Brain microvascular endothelial cell (primary cell): Measurements from ENCODE around the gene HNF1B.
A peak's percentile ranks its signal among the peaks of the same experiment; 100 is the strongest.

ENCODE experiments used
- DNase-seq: peaks from one replicate; pipeline ENCODE4 v3.0.0-alpha.2; 2020
- H3K27ac ChIP-seq: fragments of 250-450 bp; sonication (Bioruptor Pico); 2 replicates; pipeline ENCODE4 v1.5.1; 2020; ENCODE audit warnings: mild to moderate bottlenecking, moderate library complexity
- H3K27me3 ChIP-seq: fragments of 250-450 bp; sonication (Bioruptor Pico); replicated peaks from 2 replicates; pipeline ENCODE4 v1.5.1; 2020; ENCODE audit warnings: mild to moderate bottlenecking
- H3K36me3 ChIP-seq: fragments of 250-450 bp; sonication (Bioruptor Pico); replicated peaks from 2 replicates; pipeline ENCODE4 v1.5.1; 2020; ENCODE audit warnings: mild to moderate bottlenecking
- H3K4me3 ChIP-seq: 2 replicates; pipeline ENCODE4 v1.5.1; 2011; ENCODE audit warnings: low read depth, mild to moderate bottlenecking, control low read depth, low read length, moderate library complexity
- CTCF ChIP-seq: IDR thresholded peaks from 2 replicates; pipeline ENCODE4 v1.5.1; 2011; ENCODE audit warnings: low read depth, mild to moderate bottlenecking, moderate library complexity, low read length, control low read depth, inconsistent platforms; ENCODE audit errors: missing control alignments
- in situ Hi-C: cut with HindIII; loops from 2 replicates; pipeline ENCODE4 v1.10.0; 2017; ENCODE audit warnings: low sequenced_read_pairs, low pct_ligation_motif_present

HNF1B gene

GRCh38 chr17:37661400-37662014 lies 83.4 kb downstream of the HNF1B start:
- Histone ChIP-seq H3K36me3 (no peaks in the 10 kb centered on the region), H3K27ac (no peak overlapping the region), H3K4me3 (no peak overlapping the region), H3K27me3 (no peaks in the 10 kb centered on the region)
- in situ Hi-C loops: no loop called here
- peak; percentile 40 for TF ChIP-seq CTCF
- DNase-seq: no peak

- Histone ChIP-seq H3K27ac (no peak overlapping the region), H3K27me3 (no peaks in the 10 kb centered on the region), H3K36me3 (no peaks in the 10 kb centered on the region), H3K4me3 (no peak overlapping the region)
- no peak for DNase-seq
- peak; percentile 19 for TF ChIP-seq CTCF
- in situ Hi-C loops: no loop called here
These were observed 84.9 kb downstream of the HNF1B start for GRCh38 chr17:37659925-37660324.

GRCh38 chr17:37657202-37657601 lies 87.7 kb downstream of the HNF1B start:
- Histone ChIP-seq H3K36me3 (no peaks in the 10 kb centered on the region), H3K4me3 (no peak overlapping the region), H3K27me3 (no peaks in the 10 kb centered on the region), H3K27ac (no peak overlapping the region)
- in situ Hi-C loops: no loop called here
- TF ChIP-seq CTCF: no peak
- DNase-seq: no peak

GRCh38 chr17:37651849-37652248 lies 93.0 kb downstream of the HNF1B start:
- no peaks in the 10 kb centered on the region for H3K27me3 ChIP-seq
- TF ChIP-seq CTCF: no peak

GRCh38 chr17:37650419-37651003 lies 94.3 kb downstream of the HNF1B start:
- DNase-seq: peak; percentile 40
- Histone ChIP-seq H3K27me3 (no peaks in the 10 kb centered on the region), H3K27ac (no peak overlapping the region), H3K36me3 (no peaks in the 10 kb centered on the region), H3K4me3 (no peak overlapping the region)
- TF ChIP-seq CTCF: peak; percentile 68
- in situ Hi-C loops: no loop called here

More at GRCh38 chr17:37651849-37652248, 93.0 kb downstream of the HNF1B start:
- in situ Hi-C loops: no loop called here
- H3K27ac ChIP-seq: no peak overlapping the region
- DNase-seq: no peak
- no peak overlapping the region for H3K4me3 ChIP-seq
- H3K36me3 ChIP-seq: no peaks in the 10 kb centered on the region

- TF ChIP-seq CTCF: no peak
- in situ Hi-C loops: no loop called here
- peak overlapping the region; percentile 56 for H3K27ac ChIP-seq
- no peaks in the 10 kb centered on the region for H3K36me3 ChIP-seq
- no peak overlapping the region for H3K4me3 ChIP-seq
- H3K27me3 ChIP-seq: no peaks in the 10 kb centered on the region
- peak; percentile 50 for DNase-seq
These were observed 96.3 kb downstream of the HNF1B start for GRCh38 chr17:37648555-37648954.
